Measurements from ENCODE around the gene SPSB4. TPM values are rescaled to one million over a fixed set of nuclear protein-coding genes. Genes with fewer than 3 reads are reported as not detected.

Gene SPSB4
- polyA plus RNA-seq, 4 donors, result 15.9 to 18.5 (median 17.4) TPM

GRCh38 chr3:141052201-141053069 is 1.3 kb downstream of the SPSB4 start:
- DNase-seq (ENCODE audit: low read depth in 4 of 4, low spot score in 2 of 4), result peak in 3 of 4 donors; percentile 42 to 65 (median 50)

DNA sequence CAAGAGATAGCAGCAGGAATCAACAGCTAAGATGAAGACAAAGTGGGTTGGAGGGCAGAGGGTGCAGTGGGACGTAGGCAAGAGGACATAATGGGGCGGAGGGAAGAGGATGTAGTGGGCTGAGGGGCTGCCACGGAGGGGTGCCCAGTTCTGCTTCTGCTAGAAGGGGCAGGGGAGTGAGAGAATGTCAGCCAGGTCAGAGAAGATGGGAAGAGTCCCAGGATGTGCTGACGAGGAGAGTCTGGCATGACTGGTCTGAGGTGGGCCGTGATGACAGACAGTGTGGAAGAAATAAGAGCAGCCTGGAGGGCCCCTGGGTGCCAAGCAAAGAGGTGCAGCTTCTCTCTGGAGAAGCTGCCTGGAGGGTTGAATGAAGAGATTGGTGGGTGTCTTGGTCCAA is 4.0 kb downstream of the SPSB4 start:
- DNase-seq (ENCODE audit: low read depth in 4 of 4, low spot score in 2 of 4), result no peak

GRCh38 chr3:141055536-141056445 is 4.6 kb downstream of the SPSB4 start:
- no peak for DNase-seq (ENCODE audit: low read depth in 4 of 4, low spot score in 2 of 4)

DNA sequence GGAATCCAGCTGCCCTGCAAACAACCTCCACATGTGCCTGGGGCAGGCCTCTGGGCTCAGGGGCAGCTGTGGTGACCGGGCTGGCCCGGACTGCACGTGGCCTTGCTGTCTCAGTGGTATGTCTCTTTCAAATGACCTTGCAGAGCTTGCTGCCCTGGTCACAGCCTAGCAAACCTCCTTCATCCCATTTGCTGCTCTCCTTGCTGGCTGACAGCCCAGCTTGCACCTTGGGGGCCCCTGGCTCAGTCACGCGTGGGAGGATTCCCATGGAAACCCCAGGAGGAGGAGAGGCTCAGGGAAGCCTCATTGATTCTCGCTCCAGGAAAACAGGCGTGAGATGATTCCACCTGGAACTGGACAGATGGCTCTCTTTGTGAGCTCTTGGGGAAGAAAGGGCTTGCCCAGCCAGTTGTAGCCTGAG is 5.6 kb downstream of the SPSB4 start:
- DNase-seq (ENCODE audit: low read depth in 4 of 4, low spot score in 2 of 4), result peak in 2 of 4 donors; percentile 34 to 36

DNA sequence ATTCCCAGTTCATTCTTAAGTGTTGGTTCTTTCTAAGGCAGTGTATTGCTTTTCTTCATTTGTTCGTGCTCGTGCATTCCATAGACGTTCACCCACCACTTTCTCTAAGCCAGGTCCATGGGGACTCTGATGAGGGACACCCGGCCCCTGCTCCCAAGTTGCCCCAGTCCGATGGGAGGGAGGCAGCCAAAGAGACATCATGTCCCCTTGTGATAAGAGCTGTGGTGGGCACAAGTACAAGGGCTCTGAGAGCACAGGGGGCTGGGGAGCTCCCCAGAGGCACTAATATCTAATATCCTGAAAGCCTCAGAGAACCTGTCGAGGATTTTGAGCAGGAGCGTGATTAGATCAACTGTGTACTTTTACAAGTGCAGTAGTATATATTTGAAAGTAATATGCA is 6.3 kb downstream of the SPSB4 start:
- DNase-seq (ENCODE audit: low read depth in 4 of 4, low spot score in 2 of 4), result no peak

DNA sequence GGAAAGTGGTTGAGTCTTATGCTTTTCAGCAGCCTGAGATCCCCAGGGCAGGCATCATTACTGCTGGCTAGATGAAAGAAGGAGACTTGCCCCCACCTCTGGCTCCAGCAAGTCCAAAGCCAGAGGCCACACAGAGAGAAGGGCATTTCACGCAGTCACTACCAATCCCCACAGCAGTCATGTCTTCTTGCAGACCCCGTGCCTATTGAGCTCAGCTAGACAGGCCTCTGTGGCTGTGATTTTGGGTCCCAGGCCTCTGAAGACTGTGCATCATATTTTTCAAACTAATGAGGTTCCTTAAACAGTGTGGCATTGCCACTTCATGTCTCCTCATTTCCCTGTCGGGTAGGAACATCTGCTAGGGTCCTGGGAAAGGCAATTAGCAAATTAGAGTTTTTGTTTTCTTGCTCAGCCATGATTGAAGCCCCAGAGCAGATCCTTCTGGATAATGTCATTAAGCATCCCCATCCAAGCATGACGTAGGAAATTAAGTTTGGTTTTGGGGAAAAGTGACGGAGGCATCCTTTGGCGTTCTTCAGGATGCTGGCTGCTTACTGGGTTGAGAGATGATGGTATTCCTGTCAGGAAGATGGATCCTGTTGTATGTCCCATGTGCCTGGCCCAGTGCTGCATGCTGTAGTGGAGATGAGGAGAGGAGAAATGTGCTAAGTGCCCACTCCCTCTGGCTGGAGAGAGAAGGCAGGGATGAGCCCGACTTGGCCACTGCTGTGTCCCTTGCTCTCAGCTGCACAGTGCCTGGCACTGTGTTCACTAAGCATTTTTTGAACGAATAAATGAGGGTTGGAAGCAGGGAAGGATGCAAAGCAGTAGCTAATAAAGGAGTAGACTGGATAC is 7.0 kb downstream of the SPSB4 start:
- no peak for DNase-seq (ENCODE audit: low read depth in 4 of 4, low spot score in 2 of 4)

- DNase-seq (ENCODE audit: low read depth in 4 of 4, low spot score in 2 of 4), result no peak
These were observed 7.8 kb downstream of the SPSB4 start for GRCh38 chr3:141058996-141059395.

GRCh38 chr3:141059816-141060215 is 8.7 kb downstream of the SPSB4 start:
- no peak for DNase-seq (ENCODE audit: low read depth in 4 of 4, low spot score in 2 of 4)

GRCh38 chr3:141060327-141060726 is 9.2 kb downstream of the SPSB4 start:
- no peak for DNase-seq (ENCODE audit: low read depth in 4 of 4, low spot score in 2 of 4)

- no peak for DNase-seq (ENCODE audit: low read depth in 4 of 4, low spot score in 2 of 4)
These were observed 12.7 kb downstream of the SPSB4 start for GRCh38 chr3:141063831-141064230.

GRCh38 chr3:141064255-141064926 is 13.2 kb downstream of the SPSB4 start:
- DNase-seq (ENCODE audit: low read depth in 4 of 4, low spot score in 2 of 4), result no peak

- DNase-seq (ENCODE audit: low read depth in 4 of 4, low spot score in 2 of 4), result no peak
These were observed 14.1 kb downstream of the SPSB4 start for GRCh38 chr3:141065258-141065657.

GRCh38 chr3:141065841-141066805 is 15.0 kb downstream of the SPSB4 start:
- DNase-seq (ENCODE audit: low read depth in 4 of 4, low spot score in 2 of 4), result no peak

DNA sequence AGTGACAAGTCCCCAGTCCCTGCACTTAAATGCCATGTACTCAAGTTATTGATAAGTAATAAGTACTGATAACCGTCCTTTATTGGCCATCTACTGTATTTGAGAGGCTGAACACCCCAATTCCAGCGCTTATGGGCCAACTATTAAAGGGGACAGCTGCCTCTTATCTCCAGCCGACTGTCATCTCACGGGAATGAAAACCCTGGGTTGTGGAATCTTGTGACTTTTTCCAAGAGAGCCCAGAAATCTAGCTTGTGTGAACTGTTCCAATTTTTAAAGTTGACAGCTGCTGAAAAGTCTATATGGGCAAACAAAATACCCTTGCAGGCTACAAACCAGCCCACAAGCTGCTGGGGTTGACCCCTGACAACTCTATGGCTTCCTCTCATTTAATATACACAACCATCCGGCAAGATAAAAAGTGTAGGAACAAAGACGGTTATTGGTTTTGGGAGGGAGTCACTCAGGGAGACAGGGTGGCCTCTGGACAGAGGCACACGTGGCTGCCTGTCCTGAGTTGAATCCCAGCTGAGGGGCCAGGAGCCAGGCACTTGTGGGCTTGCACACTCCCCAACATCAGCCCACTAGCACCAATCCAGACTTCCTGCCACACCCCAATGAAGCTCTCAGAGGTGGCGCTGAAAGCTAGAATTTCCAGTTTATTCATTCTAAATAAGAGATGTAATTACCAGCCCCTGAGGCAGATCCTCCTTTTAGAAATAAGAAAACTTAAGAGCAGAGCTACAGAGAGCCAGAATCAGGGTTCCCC is 16.2 kb downstream of the SPSB4 start:
- no peak for DNase-seq (ENCODE audit: low read depth in 4 of 4, low spot score in 2 of 4)

- no peak for DNase-seq (ENCODE audit: low read depth in 4 of 4, low spot score in 2 of 4)
These were observed 19.1 kb downstream of the SPSB4 start for GRCh38 chr3:141070229-141070628.

DNA sequence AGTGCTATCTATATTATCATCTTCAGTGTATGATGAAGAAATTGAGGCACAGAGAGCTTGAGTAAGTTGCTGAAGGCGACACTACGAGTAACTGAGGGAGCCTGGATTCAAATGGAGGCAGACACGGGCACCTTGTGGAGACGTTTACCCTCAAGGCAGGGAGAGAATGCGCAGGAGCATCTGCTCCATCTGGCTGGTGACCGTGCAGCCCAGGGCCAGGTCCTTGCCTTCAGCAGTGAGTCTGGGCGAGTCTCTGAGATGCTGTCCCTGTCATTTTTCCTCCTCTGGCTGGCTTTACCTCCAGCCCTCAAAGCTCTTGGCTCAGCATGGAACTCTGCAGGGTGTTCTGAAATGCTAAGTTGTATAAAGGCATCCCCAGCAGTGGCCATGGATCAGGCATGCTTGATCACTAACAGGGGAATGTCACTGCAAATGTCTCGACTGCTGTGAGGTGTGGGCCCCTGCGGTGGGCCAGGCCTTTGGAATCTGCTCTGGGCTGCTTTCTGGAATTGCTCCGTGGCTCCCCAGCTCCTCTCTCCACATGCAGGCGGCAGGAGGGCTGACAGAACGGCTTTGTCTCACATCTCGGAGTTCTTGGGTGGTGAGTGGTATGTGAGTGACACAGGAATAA is 19.7 kb downstream of the SPSB4 start:
- no peak for DNase-seq (ENCODE audit: low read depth in 4 of 4, low spot score in 2 of 4)

GRCh38 chr3:141071681-141072260 is 20.6 kb downstream of the SPSB4 start:
- no peak for DNase-seq (ENCODE audit: low read depth in 4 of 4, low spot score in 2 of 4)
